H1 (cell line): ENCODE measurements around the gene UBR2. TPM values are rescaled to one million over a fixed set of nuclear protein-coding genes. Genes with fewer than 3 reads are reported as not detected.

Source experiments
- CTCF ChIA-PET: fragments of 300-600 bp; sonication (Branson Sonifier 250); formaldehyde crosslinking; loops from one replicate; lab custom pipeline; 2021; ENCODE audit not compliant: partially characterized antibody; lab: Charles Lee
- POLR2A ChIA-PET: fragments of 300-600 bp; sonication (Branson Sonifier 250); formaldehyde crosslinking; loops from one replicate; lab custom pipeline; 2021; ENCODE audit warnings: inconsistent platforms; ENCODE audit not compliant: partially characterized antibody; lab: Charles Lee
- DNase-seq, 2 experiments: peaks; one replicate each; pipeline versions ENCODE4 v3.0.0 to v3.0.0-alpha.2; 2010 to 2022; ENCODE audit warnings: low spot score in 2 of 2, low read depth in 1 of 2, mixed read lengths in 1 of 2
- FAIRE-seq: peaks from 2 replicates; lab custom pipeline; 2011; peaks lifted over from hg19 to GRCh38; lab: Jason Lieb, UNC
- H2AFZ ChIP-seq: 2 replicates; pipeline ENCODE4 v1.8.1; 2012; ENCODE audit warnings: low read length, inconsistent platforms
- H2AK5ac ChIP-seq: 2 replicates; pipeline ENCODE4 v1.6.1; 2013; ENCODE audit warnings: low read depth, low read length
- H2BK120ac ChIP-seq: replicated peaks from 2 replicates; pipeline ENCODE3; 2013; ENCODE audit warnings: low read depth, low read length, inconsistent platforms
- H2BK12ac ChIP-seq: 2 replicates; pipeline ENCODE4 v1.6.1; 2013; ENCODE audit warnings: low read depth, low read length
- H2BK15ac ChIP-seq: 2 replicates; pipeline ENCODE4 v1.6.1; 2013; ENCODE audit warnings: low read length
- H2BK20ac ChIP-seq: 2 replicates; pipeline ENCODE4 v1.6.1; 2013; ENCODE audit warnings: low read length
- H2BK5ac ChIP-seq: 2 replicates; pipeline ENCODE4 v1.6.1; 2013; ENCODE audit warnings: low read depth, low read length
- H3K14ac ChIP-seq: 2 replicates; pipeline ENCODE4 v1.6.1; 2013; ENCODE audit warnings: inconsistent platforms; ENCODE audit not compliant: insufficient read length
- H3K18ac ChIP-seq: 2 replicates; pipeline ENCODE4 v1.6.1; 2013; ENCODE audit warnings: low read length; ENCODE audit errors: extremely low read depth
- H3K23ac ChIP-seq: 2 replicates; pipeline ENCODE4 v1.6.1; 2013; ENCODE audit warnings: inconsistent platforms; ENCODE audit not compliant: insufficient read length
- H3K23me2 ChIP-seq: 2 replicates; pipeline ENCODE4 v1.6.1; 2013; ENCODE audit warnings: low read depth, low read length
- H3K27ac ChIP-seq: 2 replicates; pipeline ENCODE4 v1.6.1; 2011; ENCODE audit warnings: low read depth, low read length, inconsistent platforms
- H3K27me3 ChIP-seq, 4 experiments: replicated peaks in 1 of 4; 1 replicate in 1 of 4; 2 replicates in 3 of 4; pipeline versions ENCODE4 v1.6.1 to v1.8.1; 2011 to 2013; ENCODE audit warnings: low read length in 3 of 4, mild to moderate bottlenecking in 3 of 4, inconsistent platforms in 2 of 4, mixed read lengths in 2 of 4, moderate library complexity in 1 of 4; ENCODE audit not compliant: control insufficient read depth in 3 of 4, insufficient read depth in 3 of 4; ENCODE audit errors: extremely low read depth in 1 of 4
- H3K36me3 ChIP-seq, 4 experiments: 2 replicates each; pipeline versions ENCODE4 v1.6.1 to v1.8.1; 2011 to 2013; ENCODE audit warnings: mild to moderate bottlenecking in 4 of 4, low read length in 3 of 4, moderate library complexity in 2 of 4, control low read depth in 1 of 4, inconsistent platforms in 1 of 4; ENCODE audit not compliant: insufficient read depth in 4 of 4, control insufficient read depth in 2 of 4
- H3K4ac ChIP-seq: replicated peaks from 2 replicates; pipeline ENCODE3; 2013; ENCODE audit warnings: low read length, low read depth, mixed read lengths, inconsistent platforms; ENCODE audit not compliant: insufficient read length
- H3K4me1 ChIP-seq, 4 experiments: replicated peaks in 1 of 4; 1 replicate in 1 of 4; 2 replicates in 3 of 4; pipeline versions ENCODE4 v1.6.1 to v1.8.1; 2011 to 2013; ENCODE audit warnings: low read length in 3 of 4, inconsistent platforms in 2 of 4, mixed read lengths in 1 of 4; ENCODE audit not compliant: insufficient read depth in 4 of 4, control insufficient read depth in 3 of 4
- H3K4me2 ChIP-seq, 2 experiments: 2 replicates each; pipeline versions ENCODE4 v1.6.1 to v1.8.1; 2011 to 2013; ENCODE audit warnings: low read depth in 2 of 2, low read length in 2 of 2, control low read depth in 1 of 2, inconsistent platforms in 1 of 2, mild to moderate bottlenecking in 1 of 2; ENCODE audit not compliant: insufficient read depth in 1 of 2
- H3K4me3 ChIP-seq, 4 experiments: fragments of 200-600, 300-600 bp in 1 of 4; sonication (generic), shearing (Covaris generic), sonication (Bioruptor Twin) in 1 of 4; 2 replicates each; pipeline versions ENCODE4 v1.5.1 to v1.8.1; 2011 to 2016; ENCODE audit warnings: low read length in 4 of 4, low read depth in 3 of 4, control low read depth in 2 of 4, inconsistent platforms in 2 of 4, mild to moderate bottlenecking in 2 of 4, mixed read lengths in 1 of 4, moderate library complexity in 1 of 4; ENCODE audit not compliant: insufficient read depth in 2 of 4; ENCODE audit errors: extremely low read depth in 1 of 4
- H3K56ac ChIP-seq: replicated peaks from 2 replicates; pipeline ENCODE3; 2013; ENCODE audit warnings: low read depth, mild to moderate bottlenecking, mixed read lengths, low read length, inconsistent platforms; ENCODE audit not compliant: insufficient read length
- H3K79me1 ChIP-seq: 2 replicates; pipeline ENCODE4 v1.6.1; 2013; ENCODE audit warnings: low read depth, low read length, control low read depth
- H3K79me2 ChIP-seq, 2 experiments: 2 replicates each; pipeline versions ENCODE4 v1.6.1 to v1.8.1; 2012 to 2013; ENCODE audit warnings: low read length in 2 of 2, mild to moderate bottlenecking in 2 of 2, inconsistent platforms in 1 of 2; ENCODE audit not compliant: insufficient read depth in 2 of 2, control insufficient read depth in 1 of 2
- H3K9ac ChIP-seq, 4 experiments: replicated peaks in 1 of 4; 1 replicate in 1 of 4; 2 replicates in 3 of 4; pipeline versions ENCODE4 v1.6.1 to v1.8.1; 2011 to 2013; ENCODE audit warnings: low read depth in 3 of 4, low read length in 3 of 4, control low read depth in 2 of 4, mild to moderate bottlenecking in 2 of 4, moderate library complexity in 2 of 4, inconsistent platforms in 1 of 4; ENCODE audit errors: extremely low read depth in 1 of 4
- H3K9me3 ChIP-seq, 2 experiments: 2 replicates each; pipeline versions ENCODE4 v1.6.1 to v1.8.1; 2012 to 2013; ENCODE audit warnings: mild to moderate bottlenecking in 2 of 2, moderate library complexity in 2 of 2, control low read depth in 1 of 2, inconsistent platforms in 1 of 2, low read depth in 1 of 2, low read length in 1 of 2, mixed read lengths in 1 of 2; ENCODE audit not compliant: insufficient read depth in 2 of 2
- H4K20me1 ChIP-seq, 2 experiments: replicated peaks in 1 of 2; 2 replicates each; pipeline versions ENCODE3 to v1.8.1; 2011 to 2013; ENCODE audit warnings: inconsistent platforms in 2 of 2, low read length in 2 of 2, mild to moderate bottlenecking in 1 of 2; ENCODE audit not compliant: insufficient read depth in 2 of 2, control insufficient read depth in 1 of 2
- H4K5ac ChIP-seq: 2 replicates; pipeline ENCODE4 v1.6.1; 2013; ENCODE audit warnings: low read length, low read depth, mixed read lengths, inconsistent platforms; ENCODE audit not compliant: insufficient read length
- H4K8ac ChIP-seq: 2 replicates; pipeline ENCODE4 v1.8.0; 2013; ENCODE audit warnings: mild to moderate bottlenecking, moderate library complexity, low read length, inconsistent platforms; ENCODE audit not compliant: insufficient read depth; ENCODE audit errors: extremely low read depth
- H4K91ac ChIP-seq: replicated peaks from 2 replicates; pipeline ENCODE3; 2013; ENCODE audit warnings: low read length, mixed read lengths, inconsistent platforms; ENCODE audit not compliant: insufficient read length
- CBX5 ChIP-seq: fragments of 300-800, 300-1000 bp; sonication (generic); IDR thresholded peaks from 2 replicates; pipeline ENCODE4 v1.7.1; 2016; ENCODE audit warnings: antibody characterized with exemption, low read length, low read depth
- HDAC2 ChIP-seq, 2 experiments: fragments of 300-600 bp in 1 of 2; sonication (generic) in 1 of 2; IDR thresholded peaks; 2 replicates each; pipeline ENCODE4 v1.6.1; 2011 to 2012; ENCODE audit warnings: low read depth in 2 of 2, low read length in 2 of 2, mild to moderate bottlenecking in 2 of 2, moderate library complexity in 2 of 2, borderline replicate concordance in 1 of 2, inconsistent platforms in 1 of 2
- JUN ChIP-seq: IDR thresholded peaks from 2 replicates; pipeline ENCODE4 v1.6.1; 2011; ENCODE audit warnings: low read depth, mild to moderate bottlenecking, improper control_type of control experiment, low read length
- KDM1A ChIP-seq: fragments of 200-600, 300-600 bp; sonication (generic); IDR thresholded peaks from 2 replicates; pipeline ENCODE4 v1.7.1; 2016; ENCODE audit warnings: mild to moderate bottlenecking, low read length, borderline replicate concordance
- KDM5A ChIP-seq: fragments of 200-600 bp; IDR thresholded peaks from 2 replicates; pipeline ENCODE4 v1.7.1; 2012; ENCODE audit warnings: mild to moderate bottlenecking, low read length, inconsistent platforms, mixed read lengths
- MAFK ChIP-seq: IDR thresholded peaks from 2 replicates; pipeline ENCODE4 v1.6.1; 2012; ENCODE audit warnings: low read depth, mild to moderate bottlenecking, improper control_type of control experiment, low read length
- NANOG ChIP-seq: IDR thresholded peaks from 2 replicates; pipeline ENCODE4 v1.6.1; 2011; ENCODE audit warnings: low read length, low read depth, mild to moderate bottlenecking, inconsistent platforms; ENCODE audit not compliant: insufficient read depth, poor library complexity, severe bottlenecking
- SIN3A ChIP-seq, 2 experiments: IDR thresholded peaks in 1 of 2; conservative IDR thresholded peaks in 1 of 2; 2 replicates each; pipeline ENCODE4 v1.6.1; 2011 to 2012; ENCODE audit warnings: low read length in 2 of 2, improper control_type of control experiment in 1 of 2, low read depth in 1 of 2, mild to moderate bottlenecking in 1 of 2
- SIRT6 ChIP-seq: IDR thresholded peaks from one replicate; pipeline ENCODE4 v1.7.1; 2012; ENCODE audit warnings: low read length, inconsistent platforms
- YY1 ChIP-seq: IDR thresholded peaks from 2 replicates; pipeline ENCODE4 v1.6.1; 2011; ENCODE audit warnings: low read depth, mild to moderate bottlenecking, low read length
- WGBS, 2 experiments: shearing (Covaris generic) in 1 of 2; methylation state at CpG; one replicate each; pipeline versions ENCODE4 v1.1.6 to v1.1.7; 2013 to 2015; ENCODE audit warnings: low lambda C conversion rate in 2 of 2, mixed read lengths in 2 of 2, inconsistent platforms in 1 of 2, low coverage in 1 of 2, missing lambda C conversion rate in 1 of 2; ENCODE audit not compliant: insufficient replicate concordance in 2 of 2, insufficient coverage in 1 of 2, insufficient read length in 1 of 2; ENCODE audit errors: extremely low coverage in 1 of 2, missing lambda C conversion rate in 1 of 2; 5-methylcytosine and 5-hydroxymethylcytosine counted together
- polyA plus RNA-seq, 7 experiments: library from polyadenylated mRNA; depleted of rRNA in 3 of 7; stranded (reverse) in 5 of 7; unstranded in 2 of 7; fragments of >200 nt in 5 of 7; fragments of 200-250 nt in 2 of 7; gene quantifications; 1 replicate in 5 of 7; 2 replicates in 1 of 7; 4 replicates in 1 of 7; pipeline versions ENCODE4 v1.2.1 to v1.2.3, GENCODE V29; 2011 to 2013; ENCODE audit warnings: missing spikeins in 2 of 7, mixed read lengths in 2 of 7
- total RNA-seq: library from RNA; stranded (reverse); fragmentation: NEBNext Ultra II Directional; extraction: Animal tissue kit (Norgen Biotek cat#: 25700); gene quantifications from 2 replicates; pipeline ENCODE4 v1.2.1, GENCODE V29; 2021

UBR2 gene
- total and polyA plus RNA-seq, 2 of the 8 experiments (the other 6 are each of a cell fraction or from before 2014, with no cell fraction given): 6.5 to 19.5 TPM

- Histone ChIP-seq H3K23ac (no peak overlapping the region), H4K91ac (no peak overlapping the region), H2BK5ac (no peak overlapping the region), H2BK120ac (no peak overlapping the region), H2BK20ac (no peak overlapping the region), H2AK5ac (no peak overlapping the region), H3K27me3 (no peaks in the 10 kb centered on the region), H2AFZ (0 out of 2 replicates have a peak overlapping the region, but pooled peaks have one; percentile 31), H3K9ac (no peak overlapping the region), H4K20me1 (no peaks in the 10 kb centered on the region), H3K27ac (no peak overlapping the region), H3K9me3 (no peaks in the 10 kb centered on the region), H3K4me1 (no peaks in the 10 kb centered on the region), H3K79me2 (no peaks in the 10 kb centered on the region), H2BK15ac (no peak overlapping the region), H3K14ac (no peak overlapping the region), H4K5ac (no peak overlapping the region), H3K18ac (no peak overlapping the region), H3K36me3 (no peaks in the 10 kb centered on the region), H3K79me1 (no peaks in the 10 kb centered on the region), H3K23me2 (no peaks in the 10 kb centered on the region), H3K4ac (no peak overlapping the region), H3K4me2 (no peak overlapping the region), H3K56ac (no peak overlapping the region), H4K8ac (no peak overlapping the region), H2BK12ac (no peak overlapping the region), H3K4me3 (no peak overlapping the region)
- 92% methylated on average over 1 of the region's 1 CpG; no CpG with 5 or more reads in 1 of the 2 experiments for WGBS, 2 experiments
- FAIRE-seq (no peak), DNase-seq (no peak)
- ChIA-PET POLR2A (interaction anchor here (1.9 kb wide), 1 partner anchor 17 kb away, joined by 7 read pairs; no protein-coding TSS in a partner anchor), CTCF (interaction anchor here (1.1 to 10.1 kb wide), 15 partner anchors 10 to 409 kb away, joined by 3 to 88 read pairs (median 8); no protein-coding TSS in a partner anchor)
- no peak for TF ChIP-seq NANOG
- no peak for TF ChIP-seq SIN3A (conservative IDR thresholded peaks at IDR 0.05 in 1 of 2, IDR thresholded peaks at IDR 0.05 in 1 of 2; ENCODE audit: low read depth in 1 of 2, low read length in 2 of 2)
- TF ChIP-seq SIRT6: no peak
- no peak for TF ChIP-seq KDM5A
- TF ChIP-seq JUN: no peak
- TF ChIP-seq YY1: no peak
- TF ChIP-seq KDM1A: no peak
- no peak for TF ChIP-seq CBX5
- TF ChIP-seq MAFK: no peak
- TF ChIP-seq HDAC2 (IDR thresholded peaks at IDR 0.05; ENCODE audit: borderline replicate concordance in 1 of 2, low read depth in 2 of 2, low read length in 2 of 2): no peak
Measured at GRCh38 chr6:42530751-42531150, 33.1 kb upstream of the UBR2 start.
